CD4-positive, alpha-beta T cell treated with Interferon alpha-2 for 1 hour (primary cell): ENCODE data around the gene TGM3.

Experiments used
- DNase-seq, 2 donors: peaks; one replicate each; pipeline ENCODE4 v3.0.0-alpha.2; 2020 to 2022

The TGM3 gene

GRCh38 chr20:2340136-2340535, 44.3 kb downstream of the TGM3 start:
- no peak for DNase-seq

GRCh38 chr20:2340823-2341222, 45.0 kb downstream of the TGM3 start:
- DNase-seq = no peak

DNA sequence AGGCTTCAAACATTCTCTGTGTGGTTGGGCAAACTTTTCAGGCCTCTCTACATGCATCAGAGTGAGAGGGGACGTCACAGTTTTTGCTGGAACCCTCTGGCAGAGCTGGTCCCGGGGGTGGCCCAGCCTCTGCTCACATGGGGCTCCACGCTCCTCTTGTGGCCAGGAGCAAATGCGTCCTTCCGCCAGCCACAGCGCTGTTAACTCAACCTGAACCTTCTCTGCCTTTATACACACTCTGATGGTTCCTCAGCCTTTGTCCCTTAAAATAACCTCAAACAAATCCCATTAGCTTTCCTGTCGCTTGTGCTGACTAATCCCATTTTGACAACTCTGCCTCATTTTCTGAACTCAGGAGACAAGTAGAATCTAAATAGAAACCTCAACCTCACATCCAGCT, 45.5 kb downstream of the TGM3 start:
- no peak for DNase-seq

GRCh38 chr20:2342243-2342642, 46.4 kb downstream of the TGM3 start:
- DNase-seq = no peak

DNA sequence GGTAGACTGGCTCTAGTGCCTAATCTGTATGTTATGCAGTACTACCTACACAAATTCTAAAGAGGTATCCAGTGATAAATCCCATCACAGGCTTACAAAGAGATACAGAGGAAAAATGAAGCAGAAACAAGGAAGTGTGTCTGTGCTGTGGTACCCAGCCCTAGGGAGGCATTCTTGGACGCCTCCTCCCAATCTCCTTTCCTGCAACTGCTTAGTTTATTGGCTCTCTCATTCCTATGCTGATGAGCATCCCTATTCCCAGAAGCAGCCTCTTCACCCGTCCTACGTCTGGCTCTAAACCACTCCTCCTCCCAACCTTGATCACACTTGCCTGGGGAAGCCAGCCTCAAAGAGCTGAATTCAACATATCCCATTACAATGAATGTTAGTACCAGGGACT, 50.4 kb downstream of the TGM3 start:
- no peak for DNase-seq

DNA sequence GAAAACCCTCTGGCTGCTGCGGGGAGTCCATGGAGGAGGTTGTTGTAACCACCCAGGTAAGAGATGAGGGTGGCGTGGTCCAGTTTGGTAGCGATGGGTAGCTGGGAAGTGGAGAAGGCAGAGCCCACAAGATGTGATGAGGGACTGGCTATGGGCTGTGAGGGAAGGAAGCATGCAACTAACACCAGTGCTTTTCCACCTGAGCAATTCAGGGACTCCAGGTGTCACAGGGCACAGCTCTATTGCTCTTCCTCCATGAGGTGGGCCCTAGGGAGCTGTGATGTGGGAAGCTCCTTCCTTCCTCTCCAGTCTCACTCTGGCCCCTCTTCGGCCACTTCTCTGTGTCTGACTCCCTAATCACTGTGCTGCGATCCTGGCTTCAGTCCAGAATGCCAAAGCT, 52.5 kb downstream of the TGM3 start:
- no peak for DNase-seq

GRCh38 chr20:2349801-2350200, 54.0 kb downstream of the TGM3 start:
- no peak for DNase-seq

DNA sequence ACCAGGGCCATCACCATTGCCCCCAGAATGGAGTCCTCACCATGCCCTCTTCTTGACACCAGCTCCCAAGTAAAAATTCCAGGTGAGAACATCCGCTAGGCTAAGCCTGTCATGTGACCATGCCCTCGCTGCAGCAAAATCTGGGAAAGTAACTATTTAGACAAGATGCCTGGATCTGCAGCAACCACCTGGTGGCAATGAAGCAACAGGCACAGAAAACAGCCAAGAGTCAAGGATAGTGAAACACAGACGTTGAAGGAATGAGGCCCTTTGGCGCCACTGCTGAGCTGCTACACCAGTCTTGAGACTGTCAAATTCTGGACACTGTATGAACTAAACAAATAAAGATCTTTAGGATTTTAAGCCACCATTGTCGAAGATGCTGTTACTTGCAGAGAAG, 54.8 kb downstream of the TGM3 start:
- DNase-seq = no peak

DNA sequence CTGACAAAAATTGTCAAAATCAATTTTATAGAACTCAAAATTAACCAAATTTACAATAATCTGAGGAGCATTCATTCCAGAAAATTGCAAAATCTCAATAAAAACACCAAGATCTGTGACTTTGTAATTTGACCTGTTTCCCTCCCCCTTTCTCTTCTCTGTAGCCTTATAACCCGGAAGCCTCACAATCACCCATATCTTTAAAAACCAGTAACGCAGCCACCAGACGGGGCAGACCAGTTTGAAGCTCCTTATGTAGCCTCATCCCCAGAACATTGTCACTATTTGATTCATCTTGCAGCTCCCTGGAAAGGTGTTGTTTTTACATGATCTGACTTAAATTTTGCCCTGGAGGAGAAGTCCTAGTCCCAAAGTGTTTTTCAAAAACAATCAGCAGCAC, 57.4 kb downstream of the TGM3 start:
- no peak for DNase-seq

DNA sequence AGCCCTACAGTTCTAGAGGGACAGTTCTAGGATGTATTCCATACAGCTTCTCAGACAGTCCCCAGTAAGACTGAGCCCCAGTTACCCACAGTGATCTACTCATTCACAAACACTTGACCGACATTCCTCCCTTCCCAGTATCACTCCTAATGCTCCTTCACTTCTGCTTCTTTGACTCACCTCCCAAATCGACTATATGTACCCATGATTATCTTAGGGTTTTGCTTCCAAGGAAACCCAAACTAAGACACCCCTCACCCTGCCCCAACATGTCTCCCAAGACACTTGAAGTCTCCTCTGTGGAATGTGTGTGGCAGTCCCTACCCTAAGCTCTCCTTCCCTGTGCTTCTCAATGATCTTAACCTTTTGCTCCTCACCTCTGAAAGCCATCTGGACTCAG, 61.3 kb downstream of the TGM3 start:
- DNase-seq = no peak

DNA sequence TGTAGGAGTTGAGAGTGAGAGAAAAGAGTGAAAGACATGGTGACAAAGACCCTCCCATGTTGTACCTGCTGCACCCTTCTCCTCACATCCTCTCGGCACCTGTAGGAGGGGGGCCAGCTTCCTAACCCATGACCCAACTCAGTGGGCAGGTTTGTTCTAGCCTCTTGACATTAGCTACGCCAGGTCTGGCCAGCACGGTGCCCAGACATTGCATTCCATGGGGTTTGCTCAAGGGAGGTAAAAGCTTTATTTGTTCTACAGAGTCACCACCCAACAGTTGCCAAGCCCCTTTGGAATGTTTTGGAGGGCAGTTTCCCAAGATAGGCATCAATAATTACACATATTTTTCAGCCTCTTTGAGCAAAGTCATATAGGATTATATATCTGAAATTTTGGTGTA, 62.2 kb downstream of the TGM3 start:
- no peak for DNase-seq

- no peak for DNase-seq
Measured at GRCh38 chr20:2361035-2361593, 65.3 kb downstream of the TGM3 start.

DNA sequence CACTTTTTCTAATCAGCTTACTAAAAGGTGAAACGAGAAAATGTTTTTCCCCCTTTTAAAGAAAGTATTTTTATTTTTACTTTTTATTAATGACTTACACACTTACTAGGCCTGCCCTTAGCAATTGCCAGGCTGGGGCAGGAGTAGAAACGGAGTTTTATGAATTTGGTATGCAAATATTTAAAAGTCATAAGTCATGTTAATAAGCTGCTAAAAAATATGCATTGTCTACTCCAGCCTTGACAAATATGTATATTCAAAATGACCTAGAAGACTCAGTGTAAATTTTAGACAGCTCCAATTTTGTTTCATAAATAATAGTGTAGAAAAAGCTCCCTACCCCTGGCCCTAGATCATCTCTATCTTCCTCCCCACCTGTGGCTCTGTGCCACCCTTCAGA, 67.4 kb downstream of the TGM3 start:
- DNase-seq = no peak

- DNase-seq = no peak
Measured at GRCh38 chr20:2363587-2363986, 67.8 kb downstream of the TGM3 start.

- no peak for DNase-seq
Measured at GRCh38 chr20:2364044-2364443, 68.2 kb downstream of the TGM3 start.

GRCh38 chr20:2365091-2365490, 69.3 kb downstream of the TGM3 start:
- DNase-seq = no peak

GRCh38 chr20:2365666-2366065, 69.9 kb downstream of the TGM3 start:
- DNase-seq = no peak

DNA sequence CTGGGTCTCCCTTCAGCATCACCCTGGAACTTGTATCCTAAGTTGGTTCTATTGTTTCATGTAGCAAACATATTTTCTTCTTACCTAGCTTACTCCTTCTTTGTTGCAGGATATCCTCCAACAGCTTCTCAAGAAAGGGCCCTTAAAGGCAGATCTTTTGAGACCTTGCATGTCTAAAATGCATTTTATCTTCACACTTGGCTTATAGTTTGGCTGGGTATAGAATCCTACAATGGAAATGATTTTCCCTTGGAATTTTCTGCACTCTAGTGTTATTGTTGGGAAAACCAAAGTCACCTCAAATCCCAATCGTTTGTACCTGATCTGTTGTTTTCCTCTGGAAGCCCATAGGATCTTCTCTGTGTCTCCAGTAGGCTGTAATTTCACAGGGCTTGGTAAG, 72.8 kb downstream of the TGM3 start:
- DNase-seq = no peak

GRCh38 chr20:2373098-2373497, 77.3 kb downstream of the TGM3 start:
- DNase-seq = no peak

DNA sequence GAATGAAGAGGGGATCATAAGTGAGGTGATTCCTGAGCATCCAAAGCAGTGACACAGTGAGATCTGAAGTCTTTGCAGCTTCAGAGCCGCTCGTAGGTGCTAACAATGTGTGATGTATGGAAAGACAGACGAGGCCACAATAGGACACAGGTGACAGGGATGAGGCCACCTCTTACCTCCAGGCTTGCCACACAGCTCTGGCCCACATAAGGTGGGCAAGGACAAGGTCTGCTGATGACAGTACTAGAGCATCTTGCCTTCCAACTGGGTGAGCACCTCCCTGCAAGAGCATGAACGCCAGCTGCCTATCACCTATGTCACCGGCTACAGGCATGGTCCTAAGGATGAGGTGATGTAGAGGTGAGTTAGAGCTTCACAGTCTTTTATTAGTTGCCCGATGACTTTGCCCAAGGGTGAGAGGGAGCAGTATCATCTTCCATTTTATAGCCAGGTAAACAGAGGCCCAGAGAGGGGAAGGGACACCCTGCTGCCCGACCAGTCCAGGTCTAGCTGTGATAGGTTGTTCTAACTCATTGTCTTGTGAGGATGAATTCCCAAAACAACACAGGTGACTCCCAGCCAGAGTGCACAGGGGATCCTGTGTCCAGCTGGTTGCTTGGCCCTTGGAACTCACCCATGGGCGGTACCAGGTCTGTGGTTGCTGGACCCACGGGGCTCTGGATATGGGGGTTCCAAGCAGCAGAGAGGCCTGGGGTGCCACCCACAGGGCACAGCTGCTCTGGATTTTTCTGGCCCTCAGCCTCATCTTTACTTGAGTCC, 78.7 kb downstream of the TGM3 start:
- DNase-seq = no peak

- no peak for DNase-seq
Measured at GRCh38 chr20:2378893-2379292, 83.1 kb downstream of the TGM3 start.

DNA sequence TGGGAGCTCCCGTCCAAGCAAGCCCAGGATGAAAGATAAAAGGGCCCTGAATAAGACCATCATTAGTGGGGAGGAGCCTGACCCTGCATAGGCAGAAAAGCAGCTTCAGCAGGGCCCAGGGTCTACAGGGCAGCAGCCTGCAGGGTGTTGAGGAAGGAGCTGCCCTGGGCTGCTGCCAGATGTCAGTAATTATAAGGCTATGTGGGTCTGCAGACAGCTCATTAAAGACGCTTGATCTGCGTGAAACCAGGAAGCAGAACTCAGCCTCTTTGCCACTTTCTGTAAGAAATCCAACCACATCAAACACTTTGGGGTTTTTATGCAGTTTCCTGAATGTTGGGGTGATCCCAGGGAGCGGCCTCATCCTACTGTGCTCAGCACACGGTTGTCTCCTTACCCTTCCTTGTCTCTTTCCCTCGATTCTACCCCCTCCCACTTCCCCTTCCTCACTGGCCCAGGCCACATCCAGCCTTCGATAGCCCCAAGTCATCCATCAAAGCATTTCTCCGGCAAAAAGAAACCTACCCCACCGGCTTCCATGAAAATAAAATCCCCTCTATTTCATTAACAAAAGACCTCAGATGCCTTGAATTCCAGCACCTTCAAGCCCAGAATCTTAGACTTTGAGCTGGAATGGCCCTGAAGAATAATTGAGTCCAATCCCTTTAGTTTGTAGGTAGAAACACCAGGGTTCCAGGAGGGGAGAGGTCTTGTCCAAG, 83.9 kb downstream of the TGM3 start:
- peak; percentile 2 to 61 for DNase-seq

GRCh38 chr20:2380601-2381000, 84.8 kb downstream of the TGM3 start, which contains the start of gene TGM6:
TGM6 (plus strand) TSS chr20:2380901; CDS start chr20:2380969, 68 bp downstream.
- no peak for DNase-seq

GRCh38 chr20:2381303-2381702, 85.5 kb downstream of the TGM3 start:
- DNase-seq = no peak
